Breast epithelium (tissue), 4 donors: ENCODE data around the gene PLXND1. TPM values are rescaled to one million over a fixed set of nuclear protein-coding genes. Genes with fewer than 3 reads are reported as not detected.

Experiments
- DNase-seq, 2 donors: peaks; one replicate each; pipeline ENCODE4 v3.0.0-alpha.2; 2019; ENCODE audit warnings: low spot score in 2 of 2
- H3K27ac ChIP-seq, 2 donors: fragments of 200-600 bp; sonication (generic) in 1 of 2; one replicate each; pipeline ENCODE4 v1.5.1; 2016 to 2019; ENCODE audit warnings: mild to moderate bottlenecking in 1 of 2
- H3K27me3 ChIP-seq, 2 donors: fragments of 200-600 bp; sonication (generic) in 1 of 2; one replicate each; pipeline versions ENCODE4 v1.5.1 to v1.6.0; 2017 to 2019; ENCODE audit warnings: control low read depth in 1 of 2, mild to moderate bottlenecking in 1 of 2
- H3K36me3 ChIP-seq: fragments of 200-600 bp; one replicate; pipeline ENCODE4 v1.5.1; 2019
- H3K4me1 ChIP-seq, 2 donors: fragments of 200-600 bp; sonication (generic); one replicate each; pipeline ENCODE4 v1.5.1; 2016 to 2019; ENCODE audit warnings: control low read depth in 1 of 2
- H3K4me3 ChIP-seq, 3 donors: fragments of 200-600 bp; sonication (generic); 1 replicate in 2 of 3; 2 replicates in 1 of 3; pipeline ENCODE4 v1.5.1; 2016 to 2019; ENCODE audit warnings: mild to moderate bottlenecking in 3 of 3, moderate library complexity in 2 of 3
- H3K9me3 ChIP-seq, 2 donors: fragments of 200-600 bp; sonication (generic) in 1 of 2; one replicate each; pipeline ENCODE4 v1.5.1; 2016 to 2019; ENCODE audit warnings: control low read depth in 1 of 2
- CTCF ChIP-seq, 3 donors: fragments of 450-650 bp; IDR thresholded peaks; one replicate each; pipeline ENCODE4 v1.5.1; 2016 to 2017; ENCODE audit warnings: antibody characterized with exemption in 3 of 3, mild to moderate bottlenecking in 3 of 3, moderate library complexity in 3 of 3
- POLR2A ChIP-seq: fragments of 450-650 bp; IDR thresholded peaks from one replicate; pipeline ENCODE4 v1.6.1; 2016; ENCODE audit warnings: antibody characterized with exemption, mild to moderate bottlenecking, moderate library complexity
- POLR2AphosphoS5 ChIP-seq, 3 donors: sonication (generic); formaldehyde crosslinking; IDR thresholded peaks; one replicate each; pipeline ENCODE4 v1.6.1; 2017; ENCODE audit warnings: antibody characterized with exemption in 3 of 3
- intact Hi-C: fragments of 100-400 bp; cut with DNase I; formaldehyde crosslinking; loops from one replicate; pipeline ENCODE4 v1.15.1; 2023; ENCODE audit warnings: low total_unique reads
- total RNA-seq, 3 donors: library from RNA; depleted of rRNA; stranded (reverse); fragments of >200 nt; gene quantifications; one replicate each; pipeline ENCODE4 v1.1.0, GENCODE V29; 2016

The PLXND1 gene
- total RNA-seq, 3 donors from 2014 or later: 53.6 to 187 (median 118) TPM

GRCh38 chr3:129593230-129593594 is 13.3 kb downstream of the PLXND1 start:
- Histone ChIP-seq H3K36me3 (no peaks in the 10 kb centered on the region), H3K9me3 (no peaks in the 10 kb centered on the region), H3K4me3 (peak overlapping the region in 2 of 3 donors; percentile 2 to 53), H3K27ac (peak overlapping the region; percentile 83 to 97), H3K4me1 (peaks cover 4 to 27% of the 10 kb centered on the region in 2 donors), H3K27me3 (no peaks in the 10 kb centered on the region)
- intact Hi-C loops: loop anchor here (10.0 kb wide), 1 partner anchor 98 kb away; no protein-coding TSS in a partner anchor
- TF ChIP-seq CTCF (IDR thresholded peaks at IDR 0.05): no peak
- TF ChIP-seq POLR2AphosphoS5 (IDR thresholded peaks at IDR 0.05): no peak
- TF ChIP-seq POLR2A: no peak
- no peak for DNase-seq

- H3K27ac ChIP-seq: peak overlapping the region; percentile 83 to 97
- DNase-seq: peak in 1 of 2 donors; percentile 58
- TF ChIP-seq CTCF (IDR thresholded peaks at IDR 0.05) (no peak), POLR2AphosphoS5 (IDR thresholded peaks at IDR 0.05) (peak; percentile 34 to 46 (median 36))
- no peaks in the 10 kb centered on the region for H3K9me3 ChIP-seq
- H3K27me3 ChIP-seq: no peaks in the 10 kb centered on the region
- H3K36me3 ChIP-seq: no peaks in the 10 kb centered on the region
- peaks cover 4 to 27% of the 10 kb centered on the region in 2 donors for H3K4me1 ChIP-seq
- H3K4me3 ChIP-seq: peak overlapping the region in 2 of 3 donors; percentile 2 to 53
- intact Hi-C loops: loop anchor here (10.0 kb wide), 1 partner anchor 98 kb away; no protein-coding TSS in a partner anchor
These were observed 13.9 kb downstream of the PLXND1 start for GRCh38 chr3:129592381-129593131.

DNA sequence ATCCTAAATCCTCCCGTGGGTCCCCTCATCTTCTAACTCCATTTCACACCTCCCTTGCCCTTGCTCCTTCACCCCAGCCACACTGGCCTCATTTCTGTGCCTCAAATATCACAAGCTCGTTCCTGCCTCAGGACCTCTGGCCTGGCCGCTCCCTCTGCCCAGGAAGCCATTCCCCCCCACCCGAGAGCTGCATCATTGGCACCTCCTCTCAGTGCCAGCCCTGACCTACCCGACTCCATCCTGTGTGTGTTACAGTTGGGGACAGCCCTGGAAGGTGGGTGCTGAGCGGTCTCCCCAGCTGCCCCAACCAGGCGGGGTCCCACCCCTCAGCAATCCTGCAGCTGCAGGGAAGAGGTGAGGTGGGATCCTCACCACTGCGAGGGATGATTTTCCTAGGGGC is 14.5 kb downstream of the PLXND1 start:
- intact Hi-C loops: loop anchor here (10.0 kb wide), 1 partner anchor 97 kb away; no protein-coding TSS in a partner anchor
- H3K4me1 ChIP-seq: peaks cover 3 to 24% of the 10 kb centered on the region in 2 donors
- no peaks in the 10 kb centered on the region for H3K36me3 ChIP-seq
- no peaks in the 10 kb centered on the region for H3K9me3 ChIP-seq
- no peak for DNase-seq
- TF ChIP-seq POLR2A (no peak), CTCF (IDR thresholded peaks at IDR 0.05) (no peak), POLR2AphosphoS5 (IDR thresholded peaks at IDR 0.05) (no peak)
- H3K27me3 ChIP-seq: no peaks in the 10 kb centered on the region
- peak overlapping the region; percentile 83 to 97 for H3K27ac ChIP-seq
- H3K4me3 ChIP-seq: peak overlapping the region in 1 of 3 donors; percentile 53

GRCh38 chr3:129590215-129590614 is 16.3 kb downstream of the PLXND1 start:
- H3K27ac ChIP-seq: peak overlapping the region in 1 of 2 donors; percentile 71

More at GRCh38 chr3:129590215-129590614, 16.3 kb downstream of the PLXND1 start:
- Histone ChIP-seq H3K36me3 (no peaks in the 10 kb centered on the region), H3K27me3 (no peaks in the 10 kb centered on the region), H3K9me3 (no peaks in the 10 kb centered on the region), H3K4me3 (no peak overlapping the region), H3K4me1 (peaks cover 0 to 13% of the 10 kb centered on the region in 2 donors)
- DNase-seq: no peak
- TF ChIP-seq CTCF (IDR thresholded peaks at IDR 0.05): no peak
- no peak for TF ChIP-seq POLR2A
- TF ChIP-seq POLR2AphosphoS5 (IDR thresholded peaks at IDR 0.05): no peak
- intact Hi-C loops: loop anchor here (10.0 kb wide), 1 partner anchor 95 kb away; no protein-coding TSS in a partner anchor
